Retinal pigment epithelial cell (primary cell): ENCODE measurements around the gene CASQ1.
A peak's percentile ranks its signal among the peaks of the same experiment; 100 is the strongest.

Experiments used
- DNase-seq: peaks from one replicate; pipeline ENCODE4 v3.0.0-alpha.2; 2010; ENCODE audit warnings: low read depth
- H3K4me3 ChIP-seq: 2 replicates; pipeline ENCODE4 v1.5.1; 2011; ENCODE audit warnings: mild to moderate bottlenecking, low read length, control low read depth, moderate library complexity
- CTCF ChIP-seq: conservative IDR thresholded peaks from 2 replicates; pipeline ENCODE4 v1.5.1; 2011; ENCODE audit warnings: low read depth, low read length, control low read depth, inconsistent platforms

Gene CASQ1

GRCh38 chr1:160200786-160201185 lies 10.4 kb downstream of the CASQ1 start:
- no peak overlapping the region for H3K4me3 ChIP-seq
- TF ChIP-seq CTCF = no peak
- DNase-seq = no peak

GRCh38 chr1:160204526-160205241 lies 14.3 kb downstream of the CASQ1 start:
- H3K4me3 ChIP-seq = peak overlapping the region; percentile 37
- no peak for DNase-seq

DNA sequence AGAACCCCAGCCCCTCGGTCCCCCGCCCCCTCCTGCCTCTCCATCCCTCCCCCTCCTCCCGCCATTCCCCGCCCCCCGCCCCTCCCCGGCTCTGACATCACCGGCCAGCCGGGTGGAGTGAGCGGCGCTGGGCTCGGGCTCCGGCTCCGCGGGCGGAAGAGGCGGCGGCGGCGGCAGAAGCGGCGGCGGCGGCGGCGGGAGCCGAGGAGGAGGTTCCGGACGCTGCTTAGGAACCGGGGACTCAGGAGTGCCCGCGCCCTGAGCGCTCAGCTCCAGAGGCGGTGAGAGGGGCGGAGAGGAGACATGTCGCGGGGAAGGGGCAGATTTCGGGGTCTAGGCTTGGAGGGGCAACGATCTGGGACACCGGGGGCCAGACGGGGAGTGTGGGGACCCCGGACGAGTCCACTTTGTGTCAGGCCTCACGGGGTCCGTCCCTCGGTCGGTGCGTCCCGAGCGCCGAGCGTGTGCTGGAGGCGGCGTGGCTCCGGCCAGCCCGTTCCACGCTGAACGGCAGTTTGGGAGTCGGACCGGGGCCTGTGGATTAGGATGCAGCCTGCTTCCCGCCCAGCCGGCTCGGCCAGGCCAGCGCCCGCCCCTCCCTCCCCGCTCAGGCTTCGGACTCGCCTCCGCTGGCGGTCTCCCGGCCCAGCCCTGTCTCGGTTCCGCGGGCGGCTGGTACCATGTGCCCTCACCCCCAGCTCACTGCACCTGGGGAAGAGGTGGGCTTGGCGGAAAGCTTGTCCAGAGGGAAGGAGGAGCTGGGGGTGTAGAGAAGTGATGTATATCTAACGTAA lies 15.1 kb downstream of the CASQ1 start, which contains the start of gene PEA15:
PEA15 (plus strand) TSS at position 143 of the 794 bp plus-strand sequence. CDS start 6,161 bp downstream, outside the sequence.
- no peak for TF ChIP-seq CTCF

More at GRCh38 chr1:160204526-160205241, 14.3 kb downstream of the CASQ1 start:
- no peak for TF ChIP-seq CTCF

DNA sequence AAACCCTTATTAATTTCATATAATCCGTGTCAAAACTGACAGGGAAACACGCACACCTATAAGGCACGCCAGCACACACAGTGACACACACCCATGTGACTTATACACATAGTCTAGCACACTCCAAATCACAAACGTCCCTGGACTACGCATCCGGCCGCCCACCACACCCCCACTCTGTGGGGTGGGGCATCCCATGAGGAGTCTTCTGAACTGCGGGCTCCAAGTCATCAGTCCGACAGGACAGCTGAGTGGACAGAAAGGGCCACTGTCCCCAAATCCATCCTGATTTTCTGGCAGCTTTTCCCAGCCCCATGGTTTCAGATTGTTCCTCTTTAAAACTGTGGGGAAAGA lies 15.6 kb downstream of the CASQ1 start:
- DNase-seq = no peak
- no peak for TF ChIP-seq CTCF
- peak overlapping the region; percentile 92 for H3K4me3 ChIP-seq

More for the DNA sequence above, 15.1 kb downstream of the CASQ1 start, which contains the start of gene PEA15:
- H3K4me3 ChIP-seq = peak within 1 kb of the TSS; percentile 92
- DNase-seq = no peak

DNA sequence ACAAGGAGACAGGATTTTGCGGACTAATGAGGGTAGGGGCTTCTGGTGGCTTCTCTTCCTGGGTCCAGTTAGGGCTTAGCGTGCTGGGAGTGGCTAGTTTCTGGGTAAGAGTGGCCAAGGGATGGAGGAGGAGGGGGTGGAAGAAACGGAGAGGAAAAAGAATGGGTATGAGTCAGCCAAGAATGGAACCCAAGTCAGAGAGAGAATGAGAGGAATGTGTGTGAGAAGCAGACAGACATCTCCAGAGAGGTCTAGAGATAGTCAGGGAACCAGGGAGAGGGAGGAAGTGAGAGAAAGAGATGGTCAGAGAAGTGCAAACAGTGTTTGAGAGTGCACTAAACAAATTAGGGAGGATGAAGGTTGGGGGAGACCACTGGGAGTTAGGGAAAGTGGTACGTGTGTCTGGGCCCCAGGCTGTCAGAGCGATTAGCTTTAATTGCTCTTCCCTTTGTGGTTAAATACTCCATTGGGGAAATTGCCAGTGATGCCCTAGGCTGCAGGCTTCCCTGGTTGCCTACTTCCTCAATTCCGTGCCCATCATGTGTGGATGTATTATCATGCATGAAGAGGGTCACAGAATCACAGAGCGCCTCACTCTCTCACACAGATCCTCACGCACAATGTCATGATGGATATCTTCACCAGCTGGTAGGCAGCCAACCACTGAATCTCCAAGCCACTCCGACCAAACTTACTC lies 16.2 kb downstream of the CASQ1 start:
- peak overlapping the region; percentile 92 for H3K4me3 ChIP-seq
- TF ChIP-seq CTCF = no peak
- peak; percentile 66 for DNase-seq

DNA sequence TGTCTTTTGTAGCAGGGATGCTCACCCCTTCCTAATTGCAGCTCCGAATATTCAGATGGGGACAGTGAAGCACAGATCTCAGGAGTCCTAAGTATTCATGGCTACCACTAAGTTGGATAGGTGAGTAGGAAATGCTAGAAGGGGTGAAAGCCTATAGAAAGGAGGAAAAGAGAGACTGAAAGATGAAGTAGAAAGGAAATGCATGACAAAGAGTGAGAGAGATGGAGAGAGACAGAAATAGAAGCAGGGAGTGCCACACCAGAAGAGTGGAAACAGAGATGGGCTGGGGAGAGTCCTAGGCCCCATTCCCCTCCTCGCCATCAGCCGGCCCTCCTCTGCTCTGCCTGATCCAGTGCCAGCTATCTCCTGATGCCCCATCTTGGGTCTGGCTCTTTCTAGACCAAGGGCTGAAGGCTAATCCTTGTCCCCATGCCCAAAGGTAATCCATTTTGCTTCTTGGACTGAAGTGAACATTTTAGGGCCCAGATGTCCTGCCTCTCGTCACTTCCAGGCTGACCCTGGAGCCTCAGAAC lies 16.8 kb downstream of the CASQ1 start:
- no peak for TF ChIP-seq CTCF
- no peak for DNase-seq
- H3K4me3 ChIP-seq = no peak overlapping the region
